ENCODE data around the gene IDH3A. TPM values are rescaled to one million over a fixed set of nuclear protein-coding genes. Genes with fewer than 3 reads are reported as not detected.
"Not testable (repeated sequence)": the region's sequence is repeated elsewhere in the genome, so short reads cannot be mapped to it uniquely, and the experiment has no call there.

Gene IDH3A
- total RNA-seq, 2 experiments from 2014 or later = 149 to 150 TPM

DNA sequence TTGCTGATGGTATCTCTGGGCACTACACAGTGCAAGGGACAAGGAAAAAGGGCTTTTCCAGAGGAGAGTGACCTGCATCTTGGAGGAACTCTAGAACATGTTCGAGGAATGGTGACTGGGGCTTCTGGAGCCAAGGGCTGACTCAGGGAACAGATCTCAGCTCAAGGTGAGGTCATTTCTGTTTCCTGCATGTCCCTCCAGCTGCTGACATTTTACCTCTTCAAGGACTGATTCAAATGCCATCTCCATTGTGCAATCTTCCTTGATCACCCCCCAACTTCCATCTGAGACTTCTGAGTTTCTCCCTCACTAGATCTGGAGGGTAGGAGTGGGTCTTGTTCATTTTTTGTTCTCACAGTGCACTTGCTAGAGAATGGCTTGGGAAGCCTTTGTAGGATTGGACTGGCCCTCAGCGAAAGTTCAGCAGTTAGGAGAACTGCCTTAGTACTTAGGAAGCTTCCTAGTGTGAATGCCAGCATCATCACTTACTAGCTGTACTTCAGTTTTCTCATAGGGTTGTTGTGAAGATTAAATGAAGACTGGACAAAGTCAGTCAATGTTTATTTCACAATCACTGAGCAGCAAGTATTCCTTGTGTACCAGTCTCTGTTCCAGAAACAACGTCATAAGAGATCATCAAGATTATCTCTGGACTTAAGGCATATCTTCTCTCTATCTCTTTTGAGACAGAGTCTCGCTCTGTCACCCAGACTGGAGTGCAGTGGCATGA lies 2.6 kb upstream of the IDH3A start:
- no peak overlapping the region for H3K4me3 Mint-ChIP-seq
- no peak for DNase-seq
- peaks cover 8% of the 10 kb centered on the region for H3K36me3 Mint-ChIP-seq
- H3K27ac Mint-ChIP-seq = no peak overlapping the region
- H3K9me3 Mint-ChIP-seq = no peaks in the 10 kb centered on the region
- H3K4me1 Mint-ChIP-seq = peaks cover 34% of the 10 kb centered on the region
- no peaks in the 10 kb centered on the region for H3K27me3 Mint-ChIP-seq

DNA sequence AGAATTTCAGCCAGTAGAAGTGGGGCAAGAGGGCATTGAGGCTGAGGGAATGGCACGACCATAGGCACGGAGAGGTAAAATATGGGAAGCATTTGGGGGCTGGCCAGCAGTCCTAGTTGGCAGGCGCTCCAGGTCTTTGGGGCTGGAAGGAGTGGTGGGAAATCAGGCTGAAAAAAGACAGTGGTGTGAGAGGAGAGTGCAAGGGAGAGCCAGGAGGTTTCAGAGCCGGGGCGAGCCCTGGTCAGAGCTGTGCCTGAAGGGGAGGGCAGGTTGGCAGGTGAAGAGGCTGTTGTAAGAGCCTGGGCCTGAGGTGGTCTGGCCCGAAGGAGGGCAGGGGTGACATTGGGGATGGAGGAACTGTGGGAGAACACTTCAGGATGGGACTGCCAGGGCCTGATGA lies 1.6 kb upstream of the IDH3A start:
- Mint-ChIP-seq H3K4me3 (peak overlapping the region; percentile 41), H3K36me3 (peaks cover 9% of the 10 kb centered on the region), H3K27ac (no peak overlapping the region), H3K9me3 (no peaks in the 10 kb centered on the region), H3K27me3 (no peaks in the 10 kb centered on the region), H3K4me1 (peaks cover 37% of the 10 kb centered on the region)
- no peak for DNase-seq

DNA sequence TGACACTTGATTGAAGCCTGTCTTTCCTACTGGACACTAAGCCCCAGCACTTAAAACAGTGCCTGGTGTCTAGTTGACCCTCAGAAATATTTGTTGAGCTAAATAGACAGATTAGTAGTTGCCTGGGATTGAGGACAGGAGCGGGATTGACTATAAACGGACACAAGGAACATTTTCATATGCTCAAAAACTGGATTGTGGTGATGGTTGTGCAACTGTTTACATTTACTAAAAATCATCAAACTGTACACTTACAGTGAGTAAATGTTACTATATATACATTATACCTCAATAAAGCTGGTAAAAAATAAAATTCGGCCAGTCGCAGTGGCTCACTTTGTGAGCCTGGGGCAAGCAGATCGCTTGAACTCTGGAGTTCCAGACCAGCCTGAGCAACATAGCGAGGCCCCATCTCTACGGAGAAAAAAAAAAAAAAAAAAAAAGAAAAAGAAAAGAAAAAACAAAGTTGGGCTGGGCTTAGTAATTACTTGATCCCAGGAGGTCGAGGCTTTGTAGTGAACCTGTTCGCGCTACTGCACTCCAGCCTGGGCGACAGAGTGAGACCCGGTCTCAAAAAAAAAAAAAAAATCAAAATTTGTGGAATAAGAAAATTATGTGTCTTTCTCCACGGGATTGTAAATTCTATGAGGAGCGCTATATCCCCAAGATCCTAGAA lies 632 bp upstream of the IDH3A start:
- peak overlapping the region; percentile 93 for H3K27ac Mint-ChIP-seq
- H3K4me1 Mint-ChIP-seq = peaks cover 47% of the 10 kb centered on the region
- no peak for DNase-seq
- H3K36me3 Mint-ChIP-seq = peaks cover 16% of the 10 kb centered on the region
- H3K4me3 Mint-ChIP-seq = peak overlapping the region; percentile 93
- H3K27me3 Mint-ChIP-seq = no peaks in the 10 kb centered on the region
- H3K9me3 Mint-ChIP-seq = no peaks in the 10 kb centered on the region

DNA sequence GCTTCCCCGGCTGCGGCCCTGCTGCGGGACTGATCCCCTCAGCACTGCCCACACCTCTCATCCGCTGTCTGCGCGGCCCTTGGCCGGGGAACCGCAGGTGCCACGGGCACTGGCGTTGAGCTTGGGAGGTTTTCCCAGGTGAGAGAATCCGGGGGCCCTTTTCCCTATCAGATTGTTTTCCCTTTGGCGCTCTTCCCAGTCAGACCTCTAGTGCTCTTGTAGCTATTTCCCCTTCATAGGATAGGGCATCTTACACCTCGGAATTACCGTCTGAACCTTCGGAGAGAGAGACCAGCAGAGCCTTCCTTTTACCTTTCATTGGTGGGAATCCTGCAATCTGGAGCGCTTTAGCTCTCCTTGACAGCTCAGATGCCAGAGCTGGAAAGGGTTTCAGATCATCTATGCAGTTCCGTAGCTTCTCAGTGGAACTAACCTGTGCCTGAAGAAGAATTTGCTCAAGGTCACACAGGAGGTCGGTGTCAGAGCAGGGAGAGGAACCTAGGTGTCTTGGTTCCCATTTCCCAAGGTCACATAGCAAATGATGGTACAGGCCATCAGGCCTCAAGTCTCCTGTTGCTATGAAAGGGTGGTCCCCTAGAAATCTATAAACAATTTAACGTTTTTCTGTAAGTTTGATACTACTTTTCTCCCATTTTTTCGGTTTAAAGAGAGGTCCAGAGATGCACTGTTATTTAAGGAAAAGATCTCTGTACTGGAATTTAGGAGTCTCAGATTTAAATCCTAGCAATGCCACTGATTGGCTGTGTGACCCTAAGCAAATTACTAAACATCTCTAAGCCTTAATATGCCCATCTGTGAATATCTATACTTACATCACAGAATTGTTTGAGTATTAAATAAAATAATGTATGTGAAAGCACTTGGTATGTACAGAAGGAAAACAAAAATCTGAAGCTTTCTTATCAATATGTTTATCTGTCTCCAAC lies 916 bp downstream of the IDH3A start:
- peak overlapping the region; percentile 93 for H3K4me3 Mint-ChIP-seq
- peaks cover 47% of the 10 kb centered on the region for H3K4me1 Mint-ChIP-seq
- H3K9me3 Mint-ChIP-seq = no peaks in the 10 kb centered on the region
- H3K36me3 Mint-ChIP-seq = peaks cover 16% of the 10 kb centered on the region
- H3K27ac Mint-ChIP-seq = peak overlapping the region; percentile 78
- H3K27me3 Mint-ChIP-seq = no peaks in the 10 kb centered on the region
- DNase-seq = no peak

DNA sequence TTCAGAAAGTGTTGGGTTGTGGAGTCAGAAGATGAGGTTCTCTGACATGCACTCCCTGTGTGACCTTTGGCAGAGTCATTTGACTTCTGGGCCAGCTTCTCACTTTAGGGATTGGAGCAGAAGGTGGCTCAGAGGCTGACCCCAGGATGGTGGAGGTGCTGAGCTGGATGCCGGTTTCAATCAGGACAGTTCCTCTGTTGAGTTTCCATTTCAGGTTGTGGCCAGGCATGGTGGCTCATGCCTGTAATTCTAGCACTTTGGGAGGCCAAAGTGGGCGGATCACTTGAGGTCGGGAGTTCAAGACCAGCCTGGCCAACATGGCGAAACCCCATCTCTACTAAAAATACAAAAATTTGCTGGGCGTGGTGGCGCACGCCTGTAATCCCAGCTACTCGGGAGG lies 1.9 kb downstream of the IDH3A start:
- not testable (repeated sequence) for H3K9me3 Mint-ChIP-seq, H3K27ac Mint-ChIP-seq, DNase-seq, H3K27me3 Mint-ChIP-seq
- Mint-ChIP-seq H3K4me1 (peaks cover 47% of the 10 kb centered on the region), H3K36me3 (peaks cover 16% of the 10 kb centered on the region), H3K4me3 (peak overlapping the region; percentile 93)

DNA sequence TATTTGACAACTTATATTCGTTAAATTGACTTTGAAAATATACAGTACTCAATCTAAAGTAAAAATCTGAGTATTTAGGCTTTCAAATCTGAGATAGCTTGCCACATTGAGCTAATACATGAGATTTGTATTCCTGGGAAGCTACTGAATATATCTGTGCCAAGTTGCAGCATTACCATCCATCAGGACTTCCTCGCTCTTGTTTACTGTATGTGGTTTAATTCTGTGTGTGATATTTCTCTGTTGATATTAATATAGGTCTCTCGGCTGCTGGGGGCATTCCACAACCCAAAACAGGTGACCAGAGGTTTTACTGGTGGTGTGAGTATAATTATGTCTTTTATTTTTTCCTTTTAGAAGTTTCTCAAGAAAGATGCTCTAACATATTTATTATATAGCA lies 5.8 kb downstream of the IDH3A start:
- no peaks in the 10 kb centered on the region for H3K9me3 Mint-ChIP-seq
- no peak for DNase-seq
- no peak overlapping the region for H3K4me3 Mint-ChIP-seq
- no peak overlapping the region for H3K27ac Mint-ChIP-seq
- H3K36me3 Mint-ChIP-seq = peaks cover 20% of the 10 kb centered on the region
- H3K4me1 Mint-ChIP-seq = peaks cover 28% of the 10 kb centered on the region
- no peaks in the 10 kb centered on the region for H3K27me3 Mint-ChIP-seq

DNA sequence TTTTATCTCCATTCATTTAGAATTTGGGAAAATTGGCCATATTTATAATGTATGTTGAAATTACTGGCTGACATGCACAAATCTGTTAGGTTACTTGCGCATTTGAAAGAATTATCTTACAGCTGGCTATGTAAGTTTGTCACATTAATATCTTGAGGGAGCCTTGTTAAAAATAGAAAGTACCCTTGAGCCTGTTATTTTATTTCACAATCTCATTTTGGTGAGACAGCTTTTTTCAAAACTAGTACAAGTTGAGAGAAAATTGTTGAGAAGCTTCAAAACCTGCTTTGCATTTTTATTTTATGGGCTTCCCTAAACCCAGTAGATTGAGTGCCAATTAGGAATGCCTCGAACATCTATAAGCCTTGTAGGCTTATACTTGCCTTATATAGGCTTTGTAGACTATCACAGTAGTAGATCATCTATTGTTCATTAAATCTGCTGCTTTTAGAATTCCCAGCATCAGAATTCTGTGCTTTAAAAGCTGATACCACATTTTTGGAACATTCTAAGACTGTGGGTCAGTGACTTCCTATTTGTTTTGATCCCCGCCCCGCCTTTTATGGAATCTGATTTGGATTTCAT lies 6.3 kb downstream of the IDH3A start:
- DNase-seq = no peak
- H3K9me3 Mint-ChIP-seq = no peaks in the 10 kb centered on the region
- H3K27ac Mint-ChIP-seq = no peak overlapping the region
- H3K4me1 Mint-ChIP-seq = peaks cover 24% of the 10 kb centered on the region
- H3K27me3 Mint-ChIP-seq = no peaks in the 10 kb centered on the region
- H3K36me3 Mint-ChIP-seq = peaks cover 20% of the 10 kb centered on the region
- H3K4me3 Mint-ChIP-seq = no peak overlapping the region

DNA sequence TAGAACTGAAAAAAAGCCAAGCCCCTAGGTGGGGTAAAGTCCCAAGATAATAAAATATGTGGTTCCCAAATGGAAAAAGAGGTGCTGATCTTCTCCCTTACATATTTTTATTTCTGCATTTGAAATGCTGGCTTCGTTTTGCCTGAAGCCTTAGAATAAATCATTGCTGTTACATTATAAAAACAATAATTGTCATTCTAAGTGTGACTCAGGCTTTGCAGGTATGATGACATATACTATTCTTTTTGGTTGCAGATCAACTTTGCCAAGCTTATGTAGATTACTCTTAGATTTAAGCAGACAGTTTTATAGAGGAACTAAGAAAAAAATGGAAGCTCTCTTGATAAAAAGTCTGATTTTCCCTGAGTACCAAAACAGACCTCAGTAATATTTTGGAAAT lies 7.5 kb downstream of the IDH3A start:
- H3K9me3 Mint-ChIP-seq = no peaks in the 10 kb centered on the region
- H3K4me3 Mint-ChIP-seq = no peak overlapping the region
- H3K27ac Mint-ChIP-seq = no peak overlapping the region
- peaks cover 15% of the 10 kb centered on the region for H3K4me1 Mint-ChIP-seq
- DNase-seq = no peak
- H3K36me3 Mint-ChIP-seq = peaks cover 14% of the 10 kb centered on the region
- H3K27me3 Mint-ChIP-seq = no peaks in the 10 kb centered on the region

DNA sequence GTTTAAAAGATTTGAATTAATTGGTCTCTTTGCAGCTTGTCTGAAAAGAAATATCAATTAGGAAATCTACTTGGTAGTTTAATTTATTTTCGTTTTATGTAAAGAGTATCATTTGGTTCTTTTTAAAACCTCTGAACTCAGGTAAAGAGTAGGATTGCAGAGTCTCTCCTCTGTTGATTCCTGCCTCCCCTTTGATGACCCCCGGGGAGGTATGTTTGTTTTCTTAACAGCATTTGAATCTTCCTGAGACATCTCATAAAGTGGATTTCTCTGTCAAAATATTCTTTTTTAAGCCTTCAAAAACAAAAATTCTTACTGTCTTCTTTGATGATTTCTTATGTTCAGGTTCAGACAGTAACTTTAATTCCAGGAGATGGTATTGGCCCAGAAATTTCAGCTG lies 8.0 kb downstream of the IDH3A start:
- Mint-ChIP-seq H3K27ac (no peak overlapping the region), H3K4me3 (no peak overlapping the region), H3K36me3 (peaks cover 16% of the 10 kb centered on the region), H3K4me1 (peaks cover 15% of the 10 kb centered on the region), H3K27me3 (no peaks in the 10 kb centered on the region), H3K9me3 (no peaks in the 10 kb centered on the region)
- DNase-seq = no peak

DNA sequence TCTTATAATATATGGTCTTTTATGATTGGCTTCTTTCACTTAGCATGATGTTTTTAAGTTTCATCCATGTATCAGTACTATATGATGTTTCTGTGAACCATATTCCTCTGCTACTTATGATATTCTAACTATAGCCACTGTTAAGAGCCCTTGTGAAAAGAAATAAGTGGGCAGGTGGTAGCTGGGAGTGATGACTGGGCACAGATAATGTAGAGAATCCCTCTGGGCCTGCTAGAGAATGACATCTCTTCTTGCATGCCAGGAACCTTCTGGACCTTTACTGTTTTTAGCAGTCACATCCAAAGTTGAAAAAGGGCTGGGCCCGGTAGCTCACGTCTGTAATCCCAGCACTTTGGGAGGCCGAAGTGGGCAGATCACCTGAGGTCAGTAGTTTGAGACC lies 10.2 kb downstream of the IDH3A start:
- Mint-ChIP-seq H3K4me3 (no peak overlapping the region), H3K36me3 (peaks cover 19% of the 10 kb centered on the region), H3K9me3 (no peaks in the 10 kb centered on the region), H3K27me3 (no peaks in the 10 kb centered on the region), H3K4me1 (peaks cover 1% of the 10 kb centered on the region), H3K27ac (no peak overlapping the region)
- DNase-seq = no peak

DNA sequence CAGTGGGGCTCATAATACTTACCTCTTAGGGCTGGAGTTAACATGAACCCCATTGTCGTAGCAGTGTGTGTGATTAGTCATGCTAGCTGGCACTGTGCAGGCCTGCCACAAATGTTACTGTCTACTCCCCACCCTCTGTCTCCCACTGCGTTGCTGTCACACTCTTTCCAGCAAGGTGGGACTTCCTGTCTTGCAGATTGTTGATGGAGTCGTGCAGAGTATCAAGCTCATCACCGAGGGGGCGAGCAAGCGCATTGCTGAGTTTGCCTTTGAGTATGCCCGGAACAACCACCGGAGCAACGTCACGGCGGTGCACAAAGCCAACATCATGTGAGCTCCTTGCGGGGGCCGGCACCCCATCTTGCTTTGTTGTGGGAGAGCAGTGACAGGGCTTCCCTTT lies 12.9 kb downstream of the IDH3A start:
- Mint-ChIP-seq H3K27ac (peak overlapping the region; percentile 68), H3K27me3 (no peaks in the 10 kb centered on the region), H3K4me1 (peaks cover 8% of the 10 kb centered on the region), H3K9me3 (no peaks in the 10 kb centered on the region), H3K36me3 (peaks cover 35% of the 10 kb centered on the region), H3K4me3 (no peak overlapping the region)
- DNase-seq = peak; percentile 35

DNA sequence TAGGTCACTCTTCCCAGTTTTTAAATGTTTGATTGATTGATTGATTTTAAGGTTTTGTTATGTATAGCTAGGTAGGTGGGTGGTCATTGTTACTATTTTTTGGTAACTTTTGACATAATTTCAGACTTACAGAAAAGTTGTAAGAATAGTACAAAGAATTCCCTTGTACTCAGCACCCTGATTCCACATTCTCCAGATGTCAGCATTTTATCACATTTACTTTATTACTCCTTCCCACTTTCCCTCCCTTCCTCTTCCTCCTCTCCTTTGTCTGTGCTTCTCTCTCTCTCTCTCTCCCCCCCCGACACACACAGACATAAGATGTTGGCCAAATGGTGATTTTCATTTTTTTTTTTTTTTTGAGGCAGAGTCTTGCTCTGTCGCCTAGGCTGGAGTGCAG lies 14.8 kb downstream of the IDH3A start:
- H3K27ac Mint-ChIP-seq = no peak overlapping the region
- H3K36me3 Mint-ChIP-seq = peaks cover 44% of the 10 kb centered on the region
- DNase-seq = no peak
- H3K27me3 Mint-ChIP-seq = no peaks in the 10 kb centered on the region
- H3K4me1 Mint-ChIP-seq = peaks cover 15% of the 10 kb centered on the region
- H3K9me3 Mint-ChIP-seq = no peaks in the 10 kb centered on the region
- H3K4me3 Mint-ChIP-seq = no peak overlapping the region

DNA sequence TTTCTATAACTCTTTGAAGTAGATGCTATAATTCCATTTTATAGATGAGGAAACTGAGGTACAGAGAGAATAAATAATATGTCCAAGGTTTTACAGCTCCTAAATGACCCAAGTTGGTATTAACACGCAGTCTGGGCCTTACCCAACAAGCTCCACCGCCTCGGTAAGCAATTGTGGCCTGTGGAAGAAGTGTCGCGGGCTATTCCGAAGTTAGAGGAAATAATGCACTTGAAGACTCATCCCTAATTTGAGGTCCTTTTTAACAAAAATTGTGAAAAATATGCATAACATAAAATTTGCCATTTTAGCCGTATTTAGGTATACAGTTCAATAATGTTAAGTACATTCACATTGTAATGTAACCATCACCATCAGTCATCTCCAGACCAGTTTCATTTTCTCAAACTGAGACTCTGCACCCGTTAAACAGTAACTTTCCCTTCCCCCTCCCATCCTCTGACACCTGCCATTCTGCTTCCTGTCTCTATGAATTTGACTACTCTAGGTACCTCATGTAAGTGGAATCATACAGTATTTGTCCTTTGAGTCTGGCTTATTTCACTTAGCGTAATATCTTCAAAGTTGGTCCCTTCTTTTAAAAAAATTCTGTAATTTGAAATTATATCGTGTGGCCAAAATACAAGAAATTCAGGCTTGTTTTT lies 18.2 kb downstream of the IDH3A start:
- peak; percentile 26 for DNase-seq
- no peaks in the 10 kb centered on the region for H3K27me3 Mint-ChIP-seq
- peaks cover 20% of the 10 kb centered on the region for H3K4me1 Mint-ChIP-seq
- no peak overlapping the region for H3K4me3 Mint-ChIP-seq
- peak overlapping the region; percentile 62 for H3K27ac Mint-ChIP-seq
- no peaks in the 10 kb centered on the region for H3K9me3 Mint-ChIP-seq
- H3K36me3 Mint-ChIP-seq = peaks cover 55% of the 10 kb centered on the region

DNA sequence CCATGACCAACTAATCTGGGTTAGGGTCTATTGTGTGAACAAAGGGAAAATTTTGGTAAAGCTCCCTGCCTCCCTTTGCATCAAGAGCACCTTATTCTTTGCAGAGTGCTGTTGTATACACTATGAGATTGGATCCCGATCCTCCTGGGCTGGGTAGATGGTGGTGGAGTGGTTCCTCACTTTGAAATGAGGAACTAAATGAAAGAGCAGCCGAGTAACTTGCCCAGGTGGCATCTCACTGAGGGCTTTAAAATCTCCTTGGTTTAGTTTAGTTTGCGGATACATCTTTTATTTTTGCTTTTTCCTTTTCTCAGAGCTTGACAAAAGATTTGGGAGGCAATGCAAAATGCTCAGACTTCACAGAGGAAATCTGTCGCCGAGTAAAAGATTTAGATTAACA lies 19.4 kb downstream of the IDH3A start:
- no peak for DNase-seq
- Mint-ChIP-seq H3K36me3 (peaks cover 59% of the 10 kb centered on the region), H3K27ac (no peak overlapping the region), H3K9me3 (no peaks in the 10 kb centered on the region), H3K4me1 (peaks cover 26% of the 10 kb centered on the region), H3K4me3 (no peak overlapping the region), H3K27me3 (no peaks in the 10 kb centered on the region)

Measured in activated naive CD8-positive, alpha-beta T cell treated with anti-CD3 and anti-CD28 coated beads for 36 hours (primary cell).